Chondrocyte (in vitro differentiated cells): ENCODE data around the gene NHERF2. TPM values are rescaled to one million over a fixed set of nuclear protein-coding genes. Genes with fewer than 3 reads are reported as not detected.
A peak's percentile ranks its signal among the peaks of the same experiment; 100 is the strongest.

Source experiments
- DNase-seq: peaks from one replicate; pipeline ENCODE4 v3.0.0; 2021; ENCODE audit warnings: mixed read lengths, low spot score
- H3K27ac Mint-ChIP-seq: one replicate; pipeline ENCODE4 v1.8.0; 2021; ENCODE audit warnings: mild to moderate bottlenecking, moderate library complexity, mixed read lengths; ENCODE audit not compliant: unreplicated experiment
- H3K27me3 Mint-ChIP-seq: 2 replicates; pipeline ENCODE4 v1.8.0; 2021; ENCODE audit warnings: low read depth, mixed read lengths
- H3K36me3 Mint-ChIP-seq: 2 replicates; pipeline ENCODE4 v1.8.0; 2021; ENCODE audit warnings: low read depth, mixed read lengths
- H3K4me1 Mint-ChIP-seq: 2 replicates; pipeline ENCODE4 v1.8.0; 2021; ENCODE audit warnings: low read depth, mild to moderate bottlenecking, mixed read lengths
- H3K4me3 Mint-ChIP-seq: one replicate; pipeline ENCODE4 v1.8.0; 2021; ENCODE audit warnings: mild to moderate bottlenecking, moderate library complexity, mixed read lengths; ENCODE audit not compliant: unreplicated experiment
- H3K9me3 Mint-ChIP-seq: 2 replicates; pipeline ENCODE4 v1.8.0; 2021; ENCODE audit warnings: low read depth, mixed read lengths
- CTCF ChIP-seq: fragments of 200-600 bp; sonication (generic); IDR thresholded peaks from 2 replicates; pipeline ENCODE4 v1.5.0; 2021; ENCODE audit warnings: antibody characterized with exemption, mild to moderate bottlenecking, moderate library complexity
- total RNA-seq: library from RNA; stranded (reverse); gene quantifications from 3 replicates; pipeline ENCODE4 v1.2.1, GENCODE V29; 2021

The NHERF2 gene
- total RNA-seq, 1 donor from 2014 or later = 87.0 TPM

GRCh38 chr16:1991588-1991947 is 35.1 kb upstream of the NHERF2 start:
- Mint-ChIP-seq H3K36me3 (peaks cover 3% of the 10 kb centered on the region), H3K9me3 (no peaks in the 10 kb centered on the region), H3K27ac (no peak overlapping the region), H3K27me3 (peaks cover 14% of the 10 kb centered on the region), H3K4me1 (peaks cover 5% of the 10 kb centered on the region), H3K4me3 (no peak overlapping the region)
- TF ChIP-seq CTCF = no peak
- DNase-seq = no peak

GRCh38 chr16:1991948-1992703 is 34.6 kb upstream of the NHERF2 start:
- H3K27me3 Mint-ChIP-seq = peaks cover 14% of the 10 kb centered on the region
- no peak for TF ChIP-seq CTCF

GRCh38 chr16:1992704-1993317 is 33.9 kb upstream of the NHERF2 start:
- DNase-seq = no peak
- H3K4me1 Mint-ChIP-seq = peaks cover 5% of the 10 kb centered on the region

More at GRCh38 chr16:1991948-1992703, 34.6 kb upstream of the NHERF2 start:
- peaks cover 5% of the 10 kb centered on the region for H3K4me1 Mint-ChIP-seq
- H3K4me3 Mint-ChIP-seq = peak overlapping the region; percentile 36
- DNase-seq = no peak
- no peaks in the 10 kb centered on the region for H3K9me3 Mint-ChIP-seq
- H3K36me3 Mint-ChIP-seq = peaks cover 2% of the 10 kb centered on the region
- H3K27ac Mint-ChIP-seq = no peak overlapping the region

GRCh38 chr16:1993731-1994131 is 33.0 kb upstream of the NHERF2 start:
- no peak overlapping the region for H3K4me3 Mint-ChIP-seq
- peaks cover 8% of the 10 kb centered on the region for H3K4me1 Mint-ChIP-seq
- no peak for DNase-seq
- peak overlapping the region; percentile 59 for H3K27ac Mint-ChIP-seq
- peaks cover 7% of the 10 kb centered on the region for H3K36me3 Mint-ChIP-seq
- no peak for TF ChIP-seq CTCF
- no peaks in the 10 kb centered on the region for H3K9me3 Mint-ChIP-seq
- peaks cover 11% of the 10 kb centered on the region for H3K27me3 Mint-ChIP-seq

More at GRCh38 chr16:1992704-1993317, 33.9 kb upstream of the NHERF2 start:
- Mint-ChIP-seq H3K27ac (no peak overlapping the region), H3K27me3 (peaks cover 14% of the 10 kb centered on the region), H3K4me3 (no peak overlapping the region), H3K9me3 (no peaks in the 10 kb centered on the region), H3K36me3 (peaks cover 5% of the 10 kb centered on the region)
- TF ChIP-seq CTCF = no peak

GRCh38 chr16:1997494-1998359 is 29.0 kb upstream of the NHERF2 start:
- no peak overlapping the region for H3K4me3 Mint-ChIP-seq
- no peak for DNase-seq
- H3K9me3 Mint-ChIP-seq = no peaks in the 10 kb centered on the region
- peaks cover 2% of the 10 kb centered on the region for H3K4me1 Mint-ChIP-seq
- H3K27ac Mint-ChIP-seq = no peak overlapping the region
- H3K27me3 Mint-ChIP-seq = no peaks in the 10 kb centered on the region
- peaks cover 13% of the 10 kb centered on the region for H3K36me3 Mint-ChIP-seq
- no peak for TF ChIP-seq CTCF
